Sigmoid colon (tissue), 4 donors: Measurements from ENCODE around the gene ERBB3.

ENCODE experiments used
- POLR2A ChIP-seq, 2 donors: fragments of 450-650 bp; IDR thresholded peaks; one replicate each; pipeline ENCODE4 v1.6.1; 2016; ENCODE audit warnings: antibody characterized with exemption in 2 of 2, mild to moderate bottlenecking in 2 of 2, moderate library complexity in 2 of 2
- POLR2AphosphoS5 ChIP-seq, 4 donors: sonication (generic); formaldehyde crosslinking; IDR thresholded peaks; one replicate each; pipeline ENCODE4 v1.6.1; 2017; ENCODE audit warnings: antibody characterized with exemption in 4 of 4
- TF ChIP-seq, protein P1 (sequence below), 4 experiments: fragments of 450-650 bp in 3 of 4; fragments of 200-600 bp in 1 of 4; IDR thresholded peaks; one replicate each; pipeline ENCODE4 v1.5.1; 2016 to 2019; ENCODE audit warnings: antibody characterized with exemption in 4 of 4, mild to moderate bottlenecking in 3 of 4, moderate library complexity in 2 of 4

DNA sequence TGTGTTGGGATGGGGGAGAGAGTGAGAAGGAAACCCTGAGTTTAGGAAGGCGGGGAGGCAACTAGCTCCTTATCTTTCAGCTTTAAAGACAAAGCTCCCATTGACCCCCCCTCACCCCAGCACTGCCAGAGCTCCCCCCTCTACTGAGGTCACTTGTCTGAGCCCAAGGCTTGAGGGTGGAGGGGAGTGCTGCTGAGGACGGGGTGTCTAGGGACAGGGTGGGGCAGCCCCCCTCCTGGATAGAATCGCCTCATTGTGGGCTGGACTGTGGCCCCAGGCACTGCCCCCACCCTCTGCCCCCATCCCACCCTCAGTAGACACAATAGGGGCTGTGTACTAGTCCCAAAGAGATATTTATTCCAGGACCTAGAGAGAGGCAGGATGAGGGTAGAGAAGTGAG, 3.0 kb downstream of the ERBB3 start:
- TF ChIP-seq, protein P1, sequence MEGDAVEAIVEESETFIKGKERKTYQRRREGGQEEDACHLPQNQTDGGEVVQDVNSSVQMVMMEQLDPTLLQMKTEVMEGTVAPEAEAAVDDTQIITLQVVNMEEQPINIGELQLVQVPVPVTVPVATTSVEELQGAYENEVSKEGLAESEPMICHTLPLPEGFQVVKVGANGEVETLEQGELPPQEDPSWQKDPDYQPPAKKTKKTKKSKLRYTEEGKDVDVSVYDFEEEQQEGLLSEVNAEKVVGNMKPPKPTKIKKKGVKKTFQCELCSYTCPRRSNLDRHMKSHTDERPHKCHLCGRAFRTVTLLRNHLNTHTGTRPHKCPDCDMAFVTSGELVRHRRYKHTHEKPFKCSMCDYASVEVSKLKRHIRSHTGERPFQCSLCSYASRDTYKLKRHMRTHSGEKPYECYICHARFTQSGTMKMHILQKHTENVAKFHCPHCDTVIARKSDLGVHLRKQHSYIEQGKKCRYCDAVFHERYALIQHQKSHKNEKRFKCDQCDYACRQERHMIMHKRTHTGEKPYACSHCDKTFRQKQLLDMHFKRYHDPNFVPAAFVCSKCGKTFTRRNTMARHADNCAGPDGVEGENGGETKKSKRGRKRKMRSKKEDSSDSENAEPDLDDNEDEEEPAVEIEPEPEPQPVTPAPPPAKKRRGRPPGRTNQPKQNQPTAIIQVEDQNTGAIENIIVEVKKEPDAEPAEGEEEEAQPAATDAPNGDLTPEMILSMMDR (IDR thresholded peaks at IDR 0.05) = no peak
- TF ChIP-seq POLR2AphosphoS5 (IDR thresholded peaks at IDR 0.05) (peak in 2 of 4 donors; percentile 38 to 46), POLR2A (IDR thresholded peaks at IDR 0.05) (no peak)
